GM19463 (cell line): ENCODE measurements around the gene CSAG1.
"Not testable (repeated sequence)": the region's sequence is repeated elsewhere in the genome, so short reads cannot be mapped to it uniquely, and the experiment has no call there.

ENCODE experiments used
- ATAC-seq: cut with Tn5 transposase; IDR thresholded peaks from one replicate; pipeline ENCODE4 v1.9.1; 2021; ENCODE audit warnings: mild to moderate bottlenecking, moderate library complexity; ENCODE audit not compliant: unreplicated experiment

Gene CSAG1, protein sequence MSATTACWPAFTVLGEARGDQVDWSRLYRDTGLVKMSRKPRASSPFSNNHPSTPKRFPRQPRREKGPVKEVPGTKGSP

DNA sequence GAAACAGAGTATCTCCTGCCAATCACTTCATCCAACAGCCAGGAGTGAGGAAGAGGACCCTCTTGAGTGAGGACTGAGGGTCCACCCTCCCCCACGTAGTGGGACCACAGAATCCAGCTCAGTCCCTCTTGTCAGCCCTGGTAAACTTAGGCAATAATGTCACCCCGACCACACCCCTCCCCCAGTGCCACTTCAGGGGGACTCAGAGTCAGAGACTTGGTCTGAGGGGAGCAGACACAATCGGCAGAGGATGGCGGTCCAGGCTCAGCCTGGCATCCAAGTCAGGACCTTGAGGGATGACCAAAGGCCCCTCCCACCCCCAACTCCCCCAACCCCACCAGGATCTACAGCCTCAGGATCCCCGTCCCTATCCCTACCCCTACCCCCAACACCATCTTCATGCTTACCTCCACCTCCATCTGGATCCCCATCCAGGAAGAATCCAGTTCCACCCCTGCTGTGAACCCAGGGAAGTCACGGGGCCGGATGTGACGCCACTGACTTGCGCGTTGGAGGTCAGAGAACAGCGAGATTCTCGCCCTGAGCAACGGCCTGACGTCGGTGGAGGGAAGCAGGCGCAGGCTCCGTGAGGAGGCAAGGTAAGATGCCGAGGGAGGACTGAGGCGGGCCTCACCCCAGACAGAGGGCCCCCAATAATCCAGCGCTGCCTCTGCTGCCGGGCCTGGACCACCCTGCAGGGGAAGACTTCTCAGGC is at the start of gene CSAG1, which contains the start of gene MAGEA12:
Gene CSAG1 (minus strand): TSS at position 461 of the 715 bp plus-strand sequence. CDS start 1,261 bp downstream, outside the sequence.
Gene MAGEA12 (plus strand): TSS at position 497 of the 715 bp plus-strand sequence. CDS start 2,405 bp downstream, outside the sequence.
- no peak for ATAC-seq

DNA sequence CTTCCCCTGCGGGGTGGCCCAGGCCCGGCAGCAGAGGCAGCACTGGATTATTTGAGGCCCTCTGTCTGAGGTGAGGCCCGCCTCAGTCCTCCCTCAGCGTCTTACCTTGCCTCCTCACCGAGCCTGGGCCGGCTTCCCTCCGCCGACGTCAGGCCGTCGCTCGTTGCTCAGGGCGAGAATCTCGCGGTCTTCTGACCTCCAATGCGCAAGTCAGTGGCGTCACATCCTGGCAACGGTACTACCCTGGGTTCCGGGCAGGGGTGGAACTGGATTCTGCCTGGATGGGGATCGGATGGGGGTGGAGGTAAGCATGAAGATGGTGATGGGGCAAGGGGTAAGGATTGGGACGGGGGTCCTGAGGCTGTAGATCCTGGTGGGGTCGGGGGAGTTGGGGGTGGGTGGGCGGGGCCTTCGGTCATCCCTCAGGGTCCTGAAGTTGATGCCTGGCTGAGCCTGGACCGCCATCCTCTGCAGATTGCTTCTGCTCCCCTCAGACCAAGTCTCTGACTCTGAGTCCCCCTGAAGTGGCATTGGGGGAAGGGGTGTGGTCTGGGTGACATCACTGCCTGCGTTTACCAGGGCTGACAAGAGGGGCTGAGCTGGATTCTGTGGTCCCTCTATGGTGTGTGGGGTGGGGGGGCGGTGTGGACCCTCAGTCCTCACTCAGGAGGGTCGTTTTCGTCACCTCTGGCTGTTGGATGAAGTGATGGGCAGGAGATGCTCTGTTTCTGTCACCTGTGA is 36.2 kb upstream of the CSAG1 start, which contains the start of gene MAGEA6:
Gene MAGEA6 (minus strand): TSS at position 141 of the 741 bp plus-strand sequence. CDS start 2,039 bp downstream, outside the sequence.
- ATAC-seq = not testable (repeated sequence)

DNA sequence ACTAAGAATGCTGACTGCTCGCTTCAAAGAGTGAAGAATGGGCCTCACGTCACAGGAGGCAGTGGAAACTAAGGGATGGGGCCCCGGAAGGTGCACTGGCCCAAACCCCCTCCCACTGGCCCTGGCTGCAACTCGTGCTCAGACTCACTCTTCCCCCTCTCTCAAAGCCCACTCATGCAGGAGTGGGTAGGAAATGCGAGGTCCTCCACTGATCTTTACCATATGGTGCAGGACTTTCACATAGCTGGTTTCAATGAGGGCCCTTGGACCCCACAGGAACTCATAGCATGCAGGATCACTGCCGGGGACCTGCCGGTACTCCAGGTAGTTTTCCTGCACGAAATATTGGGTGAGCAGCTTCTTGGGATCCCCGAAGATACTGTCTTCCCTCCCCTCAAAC is 33.0 kb upstream of the CSAG1 start:
- ATAC-seq = not testable (repeated sequence)

- ATAC-seq = not testable (repeated sequence)
These were observed 28.1 kb upstream of the CSAG1 start for GRCh38 chrX:152761582-152761981.

GRCh38 chrX:152759544-152759943 is 26.0 kb upstream of the CSAG1 start:
- not testable (repeated sequence) for ATAC-seq

DNA sequence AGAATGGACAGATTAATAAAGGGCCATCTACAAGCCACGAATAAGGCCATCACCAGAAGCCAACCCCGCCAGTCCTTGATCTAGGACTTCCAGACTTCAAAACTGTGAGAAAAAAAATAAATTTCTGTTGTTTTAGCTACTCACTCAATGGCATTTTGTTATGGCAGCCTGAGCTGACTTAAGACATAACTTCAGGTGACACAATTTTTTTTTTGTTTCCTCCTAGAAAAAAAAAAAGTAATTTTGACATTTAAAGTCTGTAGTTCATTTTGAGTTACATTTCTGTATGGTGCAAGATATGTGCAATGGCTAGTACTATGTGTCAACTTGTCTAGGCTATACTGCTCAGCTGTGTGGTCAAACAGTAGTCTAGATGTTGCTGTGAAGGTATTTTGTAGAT is 25.4 kb upstream of the CSAG1 start, which contains the start of gene CSAG3:
Gene CSAG3 (plus strand): TSS at position 301 of the 400 bp plus-strand sequence.
- not testable (repeated sequence) for ATAC-seq

GRCh38 chrX:152754871-152755270 is 21.4 kb upstream of the CSAG1 start:
- not testable (repeated sequence) for ATAC-seq

DNA sequence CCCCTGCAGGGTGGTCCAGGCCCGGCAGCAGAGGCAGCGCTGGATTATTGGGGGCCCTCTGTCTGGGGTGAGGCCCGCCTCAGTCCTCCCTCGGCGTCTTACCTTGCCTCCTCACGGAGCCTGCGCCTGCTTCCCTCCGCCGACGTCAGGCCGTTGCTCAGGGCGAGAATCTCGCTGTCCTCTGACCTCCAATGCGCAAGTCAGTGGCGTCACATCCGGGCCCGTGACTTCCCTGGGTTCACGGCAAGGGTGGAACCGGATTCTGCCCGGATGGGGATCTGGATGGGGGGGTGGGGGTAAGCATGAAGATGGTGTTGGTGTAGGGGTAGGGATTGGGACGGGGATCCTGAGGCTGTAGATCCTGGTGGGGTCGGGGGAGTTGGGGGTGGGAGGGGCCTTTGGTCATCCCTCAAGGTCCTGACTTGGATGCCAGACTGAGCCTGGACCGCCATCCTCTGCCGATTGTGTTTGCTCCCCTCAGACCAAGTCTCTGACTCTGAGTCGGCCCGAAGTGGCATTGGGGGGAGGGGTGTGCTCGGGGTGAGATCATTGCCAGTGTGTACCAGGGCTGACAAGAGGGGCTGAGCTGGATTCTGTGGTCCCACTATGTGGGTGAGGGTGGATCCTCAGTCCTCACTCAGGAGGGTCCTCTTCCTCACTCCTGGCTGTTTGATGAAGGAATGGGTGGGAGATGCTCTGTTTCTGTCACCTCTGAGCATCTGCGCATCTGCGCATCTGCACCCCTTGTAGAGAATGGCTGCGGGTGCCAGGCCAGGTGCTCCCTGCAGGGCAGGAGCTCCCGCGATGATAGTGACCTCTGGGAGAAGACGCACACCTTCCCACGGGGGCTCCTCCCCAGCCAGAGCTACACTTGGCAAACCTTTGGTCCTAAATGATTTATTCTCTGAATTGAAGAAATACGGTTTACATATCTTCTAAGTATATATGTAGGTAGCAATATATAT is 20.4 kb upstream of the CSAG1 start, which contains the start of gene MAGEA2:
Gene MAGEA2 (minus strand): TSS at position 157 of the 965 bp plus-strand sequence. CDS start 2,479 bp downstream, outside the sequence.
- ATAC-seq = not testable (repeated sequence)

DNA sequence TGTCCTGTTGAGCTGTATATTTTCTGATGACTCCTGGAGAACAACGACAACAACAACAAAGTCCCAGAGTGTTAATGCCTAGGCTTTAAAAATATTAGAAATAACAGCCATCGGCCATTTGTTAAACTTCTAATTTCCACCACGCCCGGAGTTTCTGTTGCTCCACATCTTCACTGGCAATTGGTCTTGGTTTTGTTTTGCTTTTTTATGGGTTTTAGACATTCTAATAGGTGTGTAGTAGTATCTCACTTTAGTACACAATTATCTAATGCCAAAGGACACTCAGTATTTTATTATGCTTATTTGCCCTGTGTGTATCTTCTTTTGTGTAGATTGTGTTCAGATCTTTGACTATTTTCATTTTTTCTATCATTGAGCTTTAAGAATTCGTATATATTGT is 5.0 kb upstream of the CSAG1 start:
- no peak for ATAC-seq

DNA sequence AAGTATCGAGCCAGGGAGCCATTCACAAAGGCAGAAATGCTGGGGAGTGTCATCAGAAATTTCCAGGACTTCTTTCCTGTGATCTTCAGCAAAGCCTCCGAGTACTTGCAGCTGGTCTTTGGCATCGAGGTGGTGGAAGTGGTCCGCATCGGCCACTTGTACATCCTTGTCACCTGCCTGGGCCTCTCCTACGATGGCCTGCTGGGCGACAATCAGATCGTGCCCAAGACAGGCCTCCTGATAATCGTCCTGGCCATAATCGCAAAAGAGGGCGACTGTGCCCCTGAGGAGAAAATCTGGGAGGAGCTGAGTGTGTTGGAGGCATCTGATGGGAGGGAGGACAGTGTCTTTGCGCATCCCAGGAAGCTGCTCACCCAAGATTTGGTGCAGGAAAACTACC is 3.0 kb upstream of the CSAG1 start:
- not testable (repeated sequence) for ATAC-seq

DNA sequence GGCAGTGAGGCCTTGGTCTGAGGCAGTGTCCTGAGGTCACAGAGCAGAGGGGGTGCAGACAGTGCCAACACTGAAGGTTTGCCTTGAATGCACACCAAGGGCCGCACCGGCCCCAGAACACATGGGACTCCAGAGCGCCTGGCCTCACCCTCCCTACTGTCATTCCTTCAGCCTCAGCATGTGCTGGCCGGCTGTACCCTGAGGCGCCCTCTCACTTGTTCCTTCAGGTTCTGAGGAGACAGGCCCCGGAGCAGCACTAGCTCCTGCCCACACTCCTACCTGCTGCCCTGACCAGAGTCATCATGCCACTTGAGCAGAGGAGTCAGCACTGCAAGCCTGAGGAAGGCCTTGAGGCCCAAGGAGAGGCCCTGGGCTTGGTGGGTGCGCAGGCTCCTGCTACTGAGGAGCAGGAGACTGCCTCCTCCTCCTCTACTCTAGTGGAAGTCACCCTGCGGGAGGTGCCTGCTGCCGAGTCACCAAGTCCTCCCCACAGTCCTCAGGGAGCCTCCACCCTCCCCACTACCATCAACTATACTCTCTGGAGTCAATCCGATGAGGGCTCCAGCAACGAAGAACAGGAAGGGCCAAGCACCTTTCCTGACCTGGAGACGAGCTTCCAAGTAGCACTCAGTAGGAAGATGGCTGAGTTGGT is 2.5 kb upstream of the CSAG1 start:
- no peak for ATAC-seq

GRCh38 chrX:152735101-152735500 is 1.6 kb upstream of the CSAG1 start:
- ATAC-seq = no peak

DNA sequence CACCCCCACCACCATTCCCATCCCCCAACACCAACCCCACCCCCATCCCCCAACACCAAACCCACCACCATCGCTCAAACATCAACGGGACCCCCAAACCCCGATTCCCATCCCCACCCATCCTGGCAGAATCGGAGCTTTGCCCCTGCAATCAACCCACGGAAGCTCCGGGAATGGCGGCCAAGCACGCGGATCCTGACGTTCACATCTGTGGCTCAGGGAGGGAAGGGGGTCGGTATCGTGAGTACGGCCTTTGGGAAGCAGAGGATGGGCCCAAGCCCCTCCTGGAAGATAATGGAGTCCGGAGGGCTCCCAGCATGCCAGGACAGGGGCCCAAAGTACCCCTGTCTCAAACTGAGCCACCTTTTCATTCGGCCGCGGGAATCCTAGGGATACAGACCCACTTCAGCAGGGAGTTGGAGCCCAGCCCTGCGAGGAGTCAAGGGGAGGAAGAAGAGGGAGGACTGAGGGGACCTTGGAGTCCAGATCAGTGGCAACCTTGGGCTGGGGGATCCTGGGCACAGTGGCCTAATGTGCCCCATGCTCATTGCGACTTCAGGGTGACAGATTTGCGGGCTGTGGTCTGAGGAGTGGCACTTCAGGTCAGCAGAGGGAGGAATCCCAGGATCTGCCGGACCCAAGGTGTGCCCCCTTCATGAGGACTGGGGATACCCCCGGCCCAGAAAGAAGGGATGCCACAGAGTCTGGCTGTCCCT is 780 bp upstream of the CSAG1 start:
- ATAC-seq = not testable (repeated sequence)

- ATAC-seq = no peak
These were observed 8.1 kb downstream of the CSAG1 start for GRCh38 chrX:152725409-152725808.

GRCh38 chrX:152713815-152714787 is 19.4 kb downstream of the CSAG1 start, which contains the start of gene MAGEA2B:
Gene MAGEA2B (plus strand): TSS chrX:152714628. CDS start chrX:152717107, 2,479 bp downstream.
- not testable (repeated sequence) for ATAC-seq

- not testable (repeated sequence) for ATAC-seq
These were observed 20.3 kb downstream of the CSAG1 start for GRCh38 chrX:152713195-152713594.

- ATAC-seq = not testable (repeated sequence)
These were observed 24.3 kb downstream of the CSAG1 start, which contains the start of gene CSAG2 for GRCh38 chrX:152709173-152709572. Gene CSAG2 (minus strand): TSS chrX:152709273. CDS start chrX:152709112, 161 bp downstream.
